HepG2 (cell line): ENCODE measurements around the gene APOL2. TPM values are rescaled to one million over a fixed set of nuclear protein-coding genes. Genes with fewer than 3 reads are reported as not detected.

ENCODE experiments used
- HNF1B ChIP-seq: sonication (generic); formaldehyde crosslinking; IDR thresholded peaks from 2 replicates; pipeline ENCODE4 v1.5.1; 2020; ENCODE audit warnings: mild to moderate bottlenecking, moderate library complexity, missing genetic modification reagents
- IRF1 ChIP-seq: sonication (generic); formaldehyde crosslinking; IDR thresholded peaks from 2 replicates; pipeline ENCODE4 v1.4.0; 2020; ENCODE audit warnings: low read depth, mild to moderate bottlenecking, missing genetic modification reagents
- KLF12 ChIP-seq: sonication (generic); formaldehyde crosslinking; IDR thresholded peaks from 2 replicates; pipeline ENCODE4 v1.4.0; 2020; ENCODE audit warnings: missing genetic modification reagents, borderline replicate concordance
- MEIS2 ChIP-seq: sonication (generic); formaldehyde crosslinking; IDR thresholded peaks from 2 replicates; pipeline ENCODE4 v1.9.0; 2021; ENCODE audit warnings: mild to moderate bottlenecking, missing genetic modification reagents
- PITX1 ChIP-seq: sonication (generic); formaldehyde crosslinking; IDR thresholded peaks from 2 replicates; pipeline ENCODE4 v1.5.1; 2020; ENCODE audit warnings: mild to moderate bottlenecking, missing genetic modification reagents
- ZBTB43 ChIP-seq: sonication (generic); formaldehyde crosslinking; conservative IDR thresholded peaks from 2 replicates; pipeline ENCODE4 v1.4.0; 2020; ENCODE audit warnings: missing genetic modification reagents
- ZHX1 ChIP-seq: sonication (generic); formaldehyde crosslinking; IDR thresholded peaks from 2 replicates; pipeline ENCODE4 v1.8.1; 2022; ENCODE audit warnings: low read depth, mild to moderate bottlenecking, missing genetic modification reagents
- ZNF232 ChIP-seq: sonication (generic); formaldehyde crosslinking; IDR thresholded peaks from 2 replicates; pipeline ENCODE4 v1.4.0; 2020; ENCODE audit warnings: missing genetic modification reagents, borderline replicate concordance
- ZNF263 ChIP-seq: sonication (generic); formaldehyde crosslinking; IDR thresholded peaks from 2 replicates; pipeline ENCODE4 v1.4.0; 2020; ENCODE audit warnings: missing genetic modification reagents
- ZNF318 ChIP-seq: sonication (generic); formaldehyde crosslinking; IDR thresholded peaks from 2 replicates; pipeline ENCODE4 v1.4.0; 2020; ENCODE audit warnings: mild to moderate bottlenecking, missing genetic modification reagents
- ZNF430 ChIP-seq: sonication (generic); formaldehyde crosslinking; IDR thresholded peaks from 2 replicates; pipeline ENCODE4 v1.9.0; 2021; ENCODE audit warnings: mild to moderate bottlenecking, missing genetic modification reagents
- ZNF788 ChIP-seq: sonication (generic); formaldehyde crosslinking; IDR thresholded peaks from 2 replicates; pipeline ENCODE4 v1.5.0; 2020; ENCODE audit warnings: mild to moderate bottlenecking, missing genetic modification reagents, borderline replicate concordance
- ZNF841 ChIP-seq: sonication (generic); formaldehyde crosslinking; IDR thresholded peaks from 2 replicates; pipeline ENCODE4 v1.8.1; 2023; ENCODE audit warnings: missing genetic modification reagents, borderline replicate concordance
- polyA plus RNA-seq, 8 experiments: library from polyadenylated mRNA; depleted of rRNA in 3 of 8; stranded (reverse) in 7 of 8; unstranded in 1 of 8; fragments of >200 nt; fragmentation: Illumina TruSeq in 4 of 8; extraction: Trizol in 4 of 8; gene quantifications; 2 replicates each; pipeline versions ENCODE4 v1.2.1 to v1.2.3, GENCODE V29; 2011 to 2016; ENCODE audit warnings: low read depth in 4 of 8, missing spikeins in 1 of 8, mixed read lengths in 1 of 8; ENCODE audit not compliant: insufficient read depth in 1 of 8
- total RNA-seq, 5 experiments: library from RNA; depleted of rRNA; stranded (reverse); fragments of >200 nt; fragmentation: Illumina TruSeq; extraction: Trizol; gene quantifications; 2 replicates each; pipeline ENCODE4 v1.2.3, GENCODE V29; 2016; ENCODE audit warnings: low read depth in 1 of 5

APOL2 gene
- total and polyA plus RNA-seq, 2 of the 13 experiments (the other 11 are each of a cell fraction or from before 2014, with no cell fraction given) = 28.7 to 51.2 TPM

GRCh38 chr22:36251979-36252608 is 12.8 kb upstream of the APOL2 start (continued):
- TF ChIP-seq IRF1 (CRISPR knock-in tag) (0 out of 2 replicates have a peak, but pooled peaks have one; percentile 28), MEIS2 (CRISPR knock-in tag) (peak; percentile 72; the same call in 1 of the 2 replicates), PITX1 (CRISPR knock-in tag) (peak; percentile 84; the same call in 1 of the 2 replicates), ZNF263 (peak; percentile 39; the same call in 1 of the 2 replicates), ZHX1 (peak; percentile 72; the same call in 1 of the 2 replicates), ZBTB43 (CRISPR knock-in tag) (peak; percentile 50; the same call in 1 of the 2 replicates), ZNF232 (peak; percentile 88), ZNF430 (CRISPR knock-in tag) (peak; percentile 79; the same call in 1 of the 2 replicates), ZNF841 (0 out of 2 replicates have a peak, but pooled peaks have one; percentile 21), KLF12 (CRISPR knock-in tag) (peak; percentile 68; the same call in 1 of the 2 replicates), ZNF788 (CRISPR knock-in tag) (peak; percentile 41; the same call in 1 of the 2 replicates), ZNF318 (peak; percentile 53; the same call in 1 of the 2 replicates), HNF1B (CRISPR knock-in tag) (peak; percentile 85)
